ENCODE results near the gene LNX2. TPM values are rescaled to one million over a fixed set of nuclear protein-coding genes. Genes with fewer than 3 reads are reported as not detected.

LNX2 gene
- total and polyA plus RNA-seq, 2 of the 4 experiments (the other 2 are of a cell fraction), result 3.1 to 7.2 TPM

GRCh38 chr13:27605610-27606200 lies 14.6 kb downstream of the LNX2 start:
- H3K14ac ChIP-seq (replicated peaks; ENCODE audit: low read depth, low read length), result no peak overlapping the region
- CTCF ChIA-PET, result interaction anchor here (0.8 kb wide), 1 partner anchor 244 kb away, joined by 4 read pairs; no protein-coding TSS in a partner anchor
- no peak overlapping the region for H4K5ac ChIP-seq (ENCODE audit: low read depth, low read length)
- H3K4me3 ChIP-seq (ENCODE audit: insufficient read depth, low read depth, low read length), result no peak overlapping the region
- no CpG with 5 or more reads among the region's 2 CpGs for WGBS, 2 experiments (ENCODE audit: extremely low coverage in 2 of 2, insufficient read length in 1 of 2)
- H3K9me3 ChIP-seq (ENCODE audit: control insufficient read depth, insufficient read depth, low read length), result no peaks in the 10 kb centered on the region
- no peak overlapping the region for H2BK120ac ChIP-seq (ENCODE audit: low read depth, low read length)
- no peaks in the 10 kb centered on the region for H3K36me3 ChIP-seq (ENCODE audit: control insufficient read depth, insufficient read depth, low read length)
- H2AK5ac ChIP-seq (ENCODE audit: low read depth, low read length), result no peak overlapping the region
- no peak overlapping the region for H3K4me2 ChIP-seq (ENCODE audit: low read depth, low read length)
- intact Hi-C loops (cut with micrococcal nuclease), result no loop called here
- no peak overlapping the region for H4K8ac ChIP-seq (ENCODE audit: low read depth in 2 of 2, low read length in 2 of 2)
- dilution Hi-C loops (cut with HindIII; ENCODE audit: low sequenced_read_pairs, unreplicated experiment), result no loop called here
- no peak overlapping the region for H3K9ac ChIP-seq (ENCODE audit: low read depth, low read length)
- no peak overlapping the region for H2BK5ac ChIP-seq (ENCODE audit: low read depth, low read length, poor library complexity, severe bottlenecking)
- H3K56ac ChIP-seq (ENCODE audit: extremely low read depth, insufficient read depth, low read length), result no peak overlapping the region
- DNase-seq (peak; percentile 33), ATAC-seq (ENCODE audit: low read depth) (no peak)
- H3K4me1 ChIP-seq (ENCODE audit: control insufficient read depth, insufficient read depth, low read length), result no peaks in the 10 kb centered on the region
- in situ Hi-C loops (cut with MboI; ENCODE audit: low sequenced_read_pairs), result loop anchor here (25.0 kb wide), 1 partner anchor 618 kb away; no protein-coding TSS in a partner anchor
- POLR2A ChIA-PET (ENCODE audit: unreplicated experiment), result no interaction called here
- H3K4ac ChIP-seq (ENCODE audit: low read depth, low read length), result no peak overlapping the region
- no peaks in the 10 kb centered on the region for H4K20me1 ChIP-seq (ENCODE audit: insufficient read depth, low read length)
- H3K18ac ChIP-seq (ENCODE audit: low read depth, low read length), result no peak overlapping the region
- H2BK20ac ChIP-seq (ENCODE audit: low read depth, low read length), result no peak overlapping the region
- no peak overlapping the region for H3K27ac ChIP-seq (ENCODE audit: insufficient read depth, low read length)
- H3K23ac ChIP-seq (ENCODE audit: low read depth, low read length), result no peak overlapping the region
- no peak overlapping the region for H4K91ac ChIP-seq (ENCODE audit: insufficient read depth, low read depth, low read length)
- H2BK15ac ChIP-seq (ENCODE audit: low read depth, low read length), result no peak overlapping the region
- H2AK9ac ChIP-seq (replicated peaks; ENCODE audit: low read depth, low read length, poor library complexity), result no peak overlapping the region
- 0 out of 2 replicates have a peak, but pooled peaks cover 2% of the 10 kb centered on the region for H3K9me1 ChIP-seq (ENCODE audit: insufficient read depth, low read length)
- H3K27me3 ChIP-seq (ENCODE audit: control insufficient read depth, insufficient read depth, low read length), result no peaks in the 10 kb centered on the region
- TF ChIP-seq BHLHE40 (IDR thresholded peaks at IDR 0.05; ENCODE audit: low read depth, low read length) (no peak), CEBPB (IDR thresholded peaks at IDR 0.05; ENCODE audit: low read depth, low read length) (peak; percentile 88)
- no TSS peak for BruUV-seq (replicated peaks)
- H3K79me1 ChIP-seq (ENCODE audit: low read depth in 1 of 2, low read length in 2 of 2), result peaks cover 4 to 20% of the 10 kb centered on the region in 2 experiments
- no peak overlapping the region for H2AFZ ChIP-seq (replicated peaks; ENCODE audit: low read length, poor library complexity)
